KOPT-K1 (cell line): ENCODE measurements around the gene HIBCH.
"Not testable (repeated sequence)": the region's sequence is repeated elsewhere in the genome, so short reads cannot be mapped to it uniquely, and the experiment has no call there.

Source experiments
- H3K27ac ChIP-seq: fragments of 200-600 bp; sonication (generic); 2 replicates; pipeline ENCODE4 v1.5.1; 2016; ENCODE audit warnings: antibody characterized with exemption, mild to moderate bottlenecking, low read depth, low read length; ENCODE audit not compliant: poor library complexity, severe bottlenecking
- H3K36me3 ChIP-seq: fragments of 200-600 bp; sonication (generic); 2 replicates; pipeline ENCODE4 v1.5.1; 2017; ENCODE audit warnings: antibody characterized with exemption, mild to moderate bottlenecking, low read length, moderate library complexity; ENCODE audit not compliant: insufficient read depth
- H3K9me3 ChIP-seq: fragments of 200-600 bp; sonication (generic); 2 replicates; pipeline ENCODE4 v1.5.1; 2017; ENCODE audit warnings: antibody characterized with exemption, low read length, mild to moderate bottlenecking; ENCODE audit not compliant: insufficient read depth, poor library complexity, severe bottlenecking

Gene HIBCH

DNA sequence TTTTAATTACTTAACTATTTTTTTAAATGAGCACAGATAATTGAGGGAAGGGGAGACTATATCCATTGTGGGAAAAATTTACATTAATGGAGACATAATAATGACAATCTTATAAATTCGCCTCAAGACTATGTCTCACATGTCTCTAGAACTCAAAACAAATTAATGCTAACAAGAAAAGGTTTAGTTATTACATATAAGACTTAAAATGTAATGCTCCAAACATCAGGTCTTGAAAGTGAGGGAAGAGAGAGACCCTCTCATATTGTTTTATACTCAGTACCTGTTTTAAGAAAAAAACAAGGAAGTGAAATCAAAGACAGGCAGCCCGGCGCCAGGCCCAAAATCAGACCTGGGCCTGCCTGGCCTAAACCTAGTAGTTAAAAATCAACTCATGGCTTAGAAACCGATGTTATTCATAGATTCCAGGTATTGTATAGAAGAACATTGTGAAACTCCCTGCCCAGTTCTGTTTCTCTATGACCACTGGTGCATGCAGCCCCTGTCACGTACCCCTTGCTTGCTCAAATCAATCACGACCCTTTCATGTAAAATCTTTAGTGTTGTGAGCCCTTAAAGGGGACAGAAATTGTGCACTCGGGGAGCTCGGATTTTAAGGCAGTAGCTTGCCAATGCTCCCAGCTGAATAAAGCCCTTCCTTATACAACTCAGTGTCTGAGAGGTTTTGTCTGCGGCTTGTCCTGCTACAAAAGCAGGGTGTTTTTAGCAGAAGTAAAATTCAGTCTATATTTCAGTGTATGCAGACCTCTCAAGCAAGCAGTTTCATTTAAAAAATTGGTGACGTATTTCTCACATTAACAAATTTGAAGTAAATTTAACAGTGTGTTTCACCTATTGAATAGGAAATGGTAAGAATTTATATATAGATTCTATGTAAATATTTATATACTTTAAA lies 161.8 kb downstream of the HIBCH start:
- H3K27ac ChIP-seq, H3K36me3 ChIP-seq, H3K9me3 ChIP-seq: not testable (repeated sequence)

DNA sequence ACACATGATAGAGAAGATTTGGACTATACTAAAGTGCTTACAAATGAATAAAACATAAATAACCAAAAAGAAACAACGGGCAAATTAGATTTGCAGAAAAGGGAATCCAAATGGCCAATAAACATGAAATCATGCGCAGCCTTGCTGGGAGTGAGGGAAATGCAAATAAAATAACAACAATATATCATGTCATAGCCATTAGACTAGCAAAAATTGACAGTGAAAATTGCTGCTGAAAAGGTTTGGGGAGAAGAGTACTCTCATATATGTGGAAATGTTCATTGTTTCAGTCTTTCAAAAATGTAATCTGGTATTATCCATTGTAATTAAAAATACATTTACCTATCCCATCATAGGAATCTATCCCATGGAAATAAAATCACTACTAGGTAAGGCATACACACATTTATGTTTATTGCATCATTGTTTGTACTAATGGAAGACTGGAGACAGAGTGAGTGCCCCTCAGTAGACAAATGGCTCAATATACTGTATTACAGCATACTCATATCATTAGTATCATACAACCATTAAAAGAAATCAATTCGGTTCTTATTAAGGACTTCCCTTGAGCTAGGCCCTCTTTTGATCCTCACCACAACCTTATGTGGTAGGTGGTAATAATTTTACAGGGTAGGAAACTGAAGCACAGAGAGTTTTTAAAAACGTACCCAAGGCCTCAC lies 163.0 kb downstream of the HIBCH start:
- Histone ChIP-seq H3K9me3 (no peaks in the 10 kb centered on the region), H3K27ac (no peak overlapping the region), H3K36me3 (no peaks in the 10 kb centered on the region)
